Chondrocyte (in vitro differentiated cells): ENCODE data around the gene MRPS24. TPM values are rescaled to one million over a fixed set of nuclear protein-coding genes. Genes with fewer than 3 reads are reported as not detected.

ENCODE experiments used
- DNase-seq: peaks from one replicate; pipeline ENCODE4 v3.0.0; 2021; ENCODE audit warnings: mixed read lengths, low spot score
- H3K27ac Mint-ChIP-seq: one replicate; pipeline ENCODE4 v1.8.0; 2021; ENCODE audit warnings: mild to moderate bottlenecking, moderate library complexity, mixed read lengths; ENCODE audit not compliant: unreplicated experiment
- H3K27me3 Mint-ChIP-seq: 2 replicates; pipeline ENCODE4 v1.8.0; 2021; ENCODE audit warnings: low read depth, mixed read lengths
- H3K36me3 Mint-ChIP-seq: 2 replicates; pipeline ENCODE4 v1.8.0; 2021; ENCODE audit warnings: low read depth, mixed read lengths
- H3K4me1 Mint-ChIP-seq: 2 replicates; pipeline ENCODE4 v1.8.0; 2021; ENCODE audit warnings: low read depth, mild to moderate bottlenecking, mixed read lengths
- H3K4me3 Mint-ChIP-seq: one replicate; pipeline ENCODE4 v1.8.0; 2021; ENCODE audit warnings: mild to moderate bottlenecking, moderate library complexity, mixed read lengths; ENCODE audit not compliant: unreplicated experiment
- H3K9me3 Mint-ChIP-seq: 2 replicates; pipeline ENCODE4 v1.8.0; 2021; ENCODE audit warnings: low read depth, mixed read lengths
- total RNA-seq: library from RNA; stranded (reverse); gene quantifications from 3 replicates; pipeline ENCODE4 v1.2.1, GENCODE V29; 2021
- TF ChIP-seq, protein P1 (sequence below): fragments of 200-600 bp; sonication (generic); IDR thresholded peaks from 2 replicates; pipeline ENCODE4 v1.5.0; 2021; ENCODE audit warnings: antibody characterized with exemption, mild to moderate bottlenecking, moderate library complexity

Gene MRPS24
- total RNA-seq, 1 donor from 2014 or later = 70.2 TPM

DNA sequence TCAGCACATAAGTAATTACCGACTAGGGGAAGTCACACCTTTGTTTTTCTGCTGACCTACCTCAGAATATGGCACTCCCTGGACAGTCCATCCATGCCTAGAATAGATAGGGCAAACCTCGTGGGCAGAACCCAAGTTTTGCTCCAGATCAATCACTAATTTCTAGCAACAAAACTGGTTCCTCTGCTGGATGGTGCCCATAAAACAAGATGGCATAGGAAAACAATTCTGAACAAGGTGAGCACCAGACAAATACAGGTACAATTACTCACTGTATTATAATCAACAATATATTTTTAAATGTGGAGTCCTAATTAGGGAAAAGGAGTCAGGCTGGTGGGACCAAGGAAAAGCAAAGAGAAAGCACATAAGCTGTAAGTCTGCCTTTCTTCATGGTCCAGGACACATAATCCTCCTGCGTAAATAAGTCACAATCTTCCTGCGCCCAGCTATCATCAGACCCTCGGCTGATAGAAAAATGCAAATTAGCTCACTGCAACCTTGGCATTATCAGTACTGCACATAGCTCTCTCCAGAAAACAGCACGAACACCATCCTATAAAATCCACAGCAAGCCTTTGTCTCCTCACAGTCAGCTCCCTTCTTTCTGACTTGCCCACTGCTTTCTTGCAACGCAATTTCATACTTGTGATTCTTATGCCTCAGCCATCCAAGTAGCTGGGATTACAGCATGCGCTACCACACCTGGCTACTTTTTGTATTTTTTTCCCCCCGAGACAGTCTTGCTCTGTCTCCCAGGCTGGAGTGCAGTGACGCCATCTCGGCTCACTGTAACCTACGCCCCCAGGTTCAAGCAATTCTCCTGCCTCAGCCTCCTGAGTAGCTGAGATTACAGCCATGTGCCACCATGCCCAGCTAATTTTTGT is 22.0 kb upstream of the MRPS24 start:
- Mint-ChIP-seq H3K27ac (no peak overlapping the region), H3K9me3 (no peaks in the 10 kb centered on the region), H3K36me3 (no peaks in the 10 kb centered on the region), H3K4me3 (no peak overlapping the region), H3K27me3 (no peaks in the 10 kb centered on the region), H3K4me1 (peaks cover 27% of the 10 kb centered on the region)
- DNase-seq = no peak
- TF ChIP-seq, protein P1, sequence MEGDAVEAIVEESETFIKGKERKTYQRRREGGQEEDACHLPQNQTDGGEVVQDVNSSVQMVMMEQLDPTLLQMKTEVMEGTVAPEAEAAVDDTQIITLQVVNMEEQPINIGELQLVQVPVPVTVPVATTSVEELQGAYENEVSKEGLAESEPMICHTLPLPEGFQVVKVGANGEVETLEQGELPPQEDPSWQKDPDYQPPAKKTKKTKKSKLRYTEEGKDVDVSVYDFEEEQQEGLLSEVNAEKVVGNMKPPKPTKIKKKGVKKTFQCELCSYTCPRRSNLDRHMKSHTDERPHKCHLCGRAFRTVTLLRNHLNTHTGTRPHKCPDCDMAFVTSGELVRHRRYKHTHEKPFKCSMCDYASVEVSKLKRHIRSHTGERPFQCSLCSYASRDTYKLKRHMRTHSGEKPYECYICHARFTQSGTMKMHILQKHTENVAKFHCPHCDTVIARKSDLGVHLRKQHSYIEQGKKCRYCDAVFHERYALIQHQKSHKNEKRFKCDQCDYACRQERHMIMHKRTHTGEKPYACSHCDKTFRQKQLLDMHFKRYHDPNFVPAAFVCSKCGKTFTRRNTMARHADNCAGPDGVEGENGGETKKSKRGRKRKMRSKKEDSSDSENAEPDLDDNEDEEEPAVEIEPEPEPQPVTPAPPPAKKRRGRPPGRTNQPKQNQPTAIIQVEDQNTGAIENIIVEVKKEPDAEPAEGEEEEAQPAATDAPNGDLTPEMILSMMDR = no peak

DNA sequence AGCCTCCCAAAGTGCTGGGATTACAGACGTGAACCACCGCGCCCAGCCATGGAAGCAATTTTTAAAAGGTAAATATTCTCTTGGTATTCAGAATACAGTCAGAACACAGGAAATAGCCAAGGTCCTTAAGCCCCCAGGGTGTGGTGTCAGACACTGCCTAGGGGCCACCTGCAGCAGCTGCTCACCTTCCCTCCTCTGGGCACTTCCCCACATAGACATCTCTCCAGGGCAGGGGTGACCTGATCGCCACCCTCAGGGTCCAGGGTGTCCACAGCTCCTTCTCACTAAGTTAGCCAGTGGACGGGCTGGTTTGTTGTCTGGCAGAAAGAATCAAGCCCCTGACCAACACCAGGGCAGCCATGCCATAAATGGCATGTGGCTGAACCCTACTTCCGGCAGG is 21.2 kb upstream of the MRPS24 start:
- Mint-ChIP-seq H3K9me3 (no peaks in the 10 kb centered on the region), H3K4me1 (peaks cover 27% of the 10 kb centered on the region), H3K27me3 (no peaks in the 10 kb centered on the region), H3K36me3 (peaks cover 2% of the 10 kb centered on the region), H3K27ac (no peak overlapping the region), H3K4me3 (no peak overlapping the region)
- no peak for DNase-seq
- TF ChIP-seq, protein P1 = no peak

DNA sequence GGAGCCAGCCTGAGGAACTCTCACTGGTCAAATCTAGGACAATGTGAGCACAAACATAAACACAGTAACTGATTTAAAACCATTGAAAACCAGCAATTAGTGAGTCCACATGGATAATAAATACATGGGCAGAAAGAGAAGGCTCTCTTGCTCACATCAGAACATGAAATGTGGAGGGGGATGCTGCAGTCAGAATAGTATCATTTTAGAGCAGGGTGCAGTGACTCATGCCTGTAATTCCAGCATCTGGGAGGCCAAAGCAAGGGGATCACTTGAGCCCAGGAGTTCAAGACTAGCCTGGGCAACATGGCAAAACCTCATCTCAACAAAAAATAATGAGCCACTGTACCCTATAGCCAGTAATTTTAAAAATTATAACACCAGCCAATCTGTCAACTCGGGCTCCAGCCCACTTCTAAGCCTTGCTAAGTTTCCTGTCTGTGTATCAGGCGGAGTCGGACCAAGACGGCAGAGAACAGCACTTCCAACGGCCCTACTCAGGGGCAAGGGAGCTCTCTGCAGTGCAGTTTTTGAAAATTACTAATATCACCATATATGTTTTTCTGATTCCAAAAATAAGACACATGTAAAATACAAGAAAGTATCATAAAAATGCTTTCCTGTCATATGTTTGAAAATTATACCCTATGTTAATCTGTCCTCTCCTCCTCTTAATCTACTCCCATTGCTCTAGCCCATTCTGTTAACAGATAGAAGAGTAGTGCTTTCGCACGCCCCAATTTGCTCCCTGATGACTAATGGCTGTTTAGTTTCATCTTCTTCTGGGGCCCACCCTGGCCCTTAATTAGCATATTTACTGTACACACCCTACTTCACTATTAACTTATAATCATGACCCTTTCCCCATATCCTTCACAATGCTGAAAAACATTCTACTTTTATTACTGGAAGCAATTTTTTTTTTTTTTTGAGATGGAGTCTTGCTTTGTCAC is 20.0 kb upstream of the MRPS24 start:
- H3K4me1 Mint-ChIP-seq = peaks cover 27% of the 10 kb centered on the region
- peak overlapping the region; percentile 5 for H3K27ac Mint-ChIP-seq
- peaks cover 2% of the 10 kb centered on the region for H3K36me3 Mint-ChIP-seq
- H3K27me3 Mint-ChIP-seq = no peaks in the 10 kb centered on the region
- TF ChIP-seq, protein P1 = no peak
- no peak for DNase-seq
- no peaks in the 10 kb centered on the region for H3K9me3 Mint-ChIP-seq
- H3K4me3 Mint-ChIP-seq = no peak overlapping the region

DNA sequence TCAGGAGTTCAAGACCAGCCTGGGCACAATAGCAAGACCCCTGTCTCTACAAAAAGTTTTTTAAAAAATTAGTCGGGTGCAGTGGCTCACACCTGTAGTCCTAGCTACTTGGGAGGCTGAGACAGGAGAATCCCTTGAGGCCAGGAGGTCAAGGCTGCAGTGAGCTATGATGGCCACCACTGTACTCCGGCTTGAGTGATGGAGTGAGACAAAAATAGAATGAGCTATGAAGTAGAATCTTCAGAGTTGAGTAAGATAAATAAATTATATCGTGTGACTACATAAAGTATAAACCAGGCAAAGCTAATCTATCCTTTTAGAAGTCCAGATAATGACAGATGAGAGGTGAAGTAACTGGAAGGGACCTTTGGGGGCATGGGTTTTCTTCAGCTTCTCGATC is 15.3 kb upstream of the MRPS24 start:
- Mint-ChIP-seq H3K27me3 (no peaks in the 10 kb centered on the region), H3K36me3 (peaks cover 17% of the 10 kb centered on the region), H3K4me3 (no peak overlapping the region), H3K9me3 (no peaks in the 10 kb centered on the region), H3K4me1 (peaks cover 31% of the 10 kb centered on the region), H3K27ac (no peak overlapping the region)
- TF ChIP-seq, protein P1 = no peak
- DNase-seq = no peak

DNA sequence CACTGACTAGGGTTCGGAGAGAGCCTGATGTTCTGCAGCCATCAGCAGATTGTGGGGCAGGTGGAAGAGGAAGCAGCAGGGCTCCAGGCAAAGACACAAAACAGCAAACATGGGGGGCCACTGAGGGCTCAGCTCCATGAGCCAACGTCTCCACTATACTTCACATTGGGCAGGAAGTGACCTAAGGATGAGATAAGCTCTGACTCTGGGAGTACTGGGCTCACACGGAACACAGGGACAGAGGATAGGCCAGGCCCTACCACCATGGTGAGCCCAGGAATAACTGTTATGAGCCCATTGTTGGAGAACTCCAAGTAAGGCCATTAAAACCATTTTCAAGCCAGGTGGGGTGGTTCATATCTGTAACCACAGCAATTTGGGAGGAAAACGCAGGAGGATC is 14.9 kb upstream of the MRPS24 start:
- H3K36me3 Mint-ChIP-seq = peaks cover 17% of the 10 kb centered on the region
- no peak for DNase-seq
- H3K27me3 Mint-ChIP-seq = no peaks in the 10 kb centered on the region
- TF ChIP-seq, protein P1 = no peak
- no peak overlapping the region for H3K4me3 Mint-ChIP-seq
- H3K27ac Mint-ChIP-seq = no peak overlapping the region
- H3K4me1 Mint-ChIP-seq = peaks cover 31% of the 10 kb centered on the region
- no peaks in the 10 kb centered on the region for H3K9me3 Mint-ChIP-seq
